PC-3 (cell line): ENCODE results near the gene BMPR1A.

ENCODE experiments used
- CTCF ChIP-seq: fragments of 300-600 bp; sonication (generic); conservative IDR thresholded peaks from 2 replicates; pipeline ENCODE4 v1.5.1; 2017; ENCODE audit warnings: antibody characterized with exemption, low read depth, mild to moderate bottlenecking, low read length
- EZH2 ChIP-seq: fragments of 300-600 bp; sonication (generic); IDR thresholded peaks from one replicate; pipeline ENCODE4 v1.6.1; 2017; ENCODE audit warnings: antibody characterized with exemption, mild to moderate bottlenecking, low read length; ENCODE audit not compliant: unreplicated experiment

- TF ChIP-seq CTCF, result no peak
- TF ChIP-seq EZH2, result no peak
Measured at GRCh38 chr10:86960863-86961434, 204.5 kb downstream of the BMPR1A start.
